ENCODE data around the gene ACER1.

GRCh38 chr19:6383188-6383587, 49.8 kb upstream of the ACER1 start:
- TF ChIP-seq CTCF (tag by site-specific recombination; IDR thresholded peaks at IDR 0.05) (no peak), GLIS2 (tag by site-specific recombination; IDR thresholded peaks at IDR 0.05) (no peak), ZBTB7A (tag by site-specific recombination; IDR thresholded peaks at IDR 0.05; ENCODE audit: low read depth) (no peak), ZNF747 (tag by site-specific recombination; IDR thresholded peaks at IDR 0.05) (no peak), IKZF3 (tag by site-specific recombination; IDR thresholded peaks at IDR 0.05) (no peak)
